Glomerular visceral epithelial cell (primary cell): Measurements from ENCODE around the gene CA5A.

Experiments
- DNase-seq: peaks from one replicate; pipeline ENCODE4 v3.0.0-alpha.2; 2016; ENCODE audit errors: extremely low spot score

The CA5A gene

DNA sequence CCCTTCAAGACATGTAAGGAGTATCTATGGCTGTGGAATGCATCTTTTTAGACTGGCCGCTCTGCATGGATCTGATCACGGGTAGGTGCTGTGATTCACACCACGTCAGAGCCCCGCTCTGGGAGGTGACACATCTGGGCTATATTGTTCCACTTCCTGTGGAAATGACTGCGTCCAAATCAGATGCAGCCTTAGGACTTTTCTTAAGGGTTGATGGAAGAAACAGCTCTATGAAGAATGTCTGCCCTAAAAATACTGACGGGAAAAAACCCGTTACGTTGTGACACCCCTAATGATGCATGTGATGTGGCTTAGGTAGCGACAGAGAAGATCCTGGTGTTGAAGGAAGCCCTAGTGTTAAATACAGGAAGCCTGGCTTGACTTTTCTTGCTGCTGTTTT is 27.1 kb upstream of the CA5A start:
- DNase-seq: peak; percentile 63

DNA sequence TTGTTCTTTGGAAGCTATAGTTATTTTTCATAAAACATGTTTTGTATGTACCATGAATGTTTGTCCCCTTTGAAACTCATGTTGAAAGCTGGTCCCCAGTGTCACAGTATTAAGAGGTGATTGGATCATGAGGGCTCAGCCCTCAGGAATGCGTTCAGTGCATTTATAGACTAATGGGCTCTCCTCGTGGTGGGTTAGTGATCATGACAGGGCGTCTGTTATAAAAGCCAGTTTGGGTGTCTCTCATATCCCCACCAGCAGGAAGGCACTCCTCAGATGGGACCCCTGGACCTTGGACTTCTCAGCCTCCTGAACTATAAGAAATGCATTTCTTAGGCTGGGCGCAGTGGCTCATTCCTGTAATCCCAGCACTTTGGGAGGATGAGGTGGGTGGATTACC is 25.3 kb upstream of the CA5A start:
- DNase-seq: no peak

DNA sequence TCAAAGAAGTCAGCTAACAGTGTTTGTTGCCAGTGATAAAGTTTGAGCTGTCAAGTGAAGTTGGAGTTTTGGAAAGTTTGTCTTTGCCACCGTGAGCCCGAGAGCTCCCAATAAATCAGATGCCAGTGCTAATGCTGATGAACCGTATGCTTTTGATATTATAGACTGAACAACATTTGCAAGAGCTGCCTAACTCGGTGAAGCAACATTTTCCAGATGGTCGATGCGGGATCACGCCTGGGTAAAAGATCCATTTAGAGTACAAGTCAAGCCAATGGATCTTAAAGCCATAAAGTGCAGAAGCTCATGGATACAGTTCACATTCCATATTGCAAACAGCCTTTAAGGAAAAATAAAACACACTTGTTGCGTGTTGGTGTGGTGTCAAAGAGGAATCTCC is 24.5 kb upstream of the CA5A start:
- no peak for DNase-seq

DNA sequence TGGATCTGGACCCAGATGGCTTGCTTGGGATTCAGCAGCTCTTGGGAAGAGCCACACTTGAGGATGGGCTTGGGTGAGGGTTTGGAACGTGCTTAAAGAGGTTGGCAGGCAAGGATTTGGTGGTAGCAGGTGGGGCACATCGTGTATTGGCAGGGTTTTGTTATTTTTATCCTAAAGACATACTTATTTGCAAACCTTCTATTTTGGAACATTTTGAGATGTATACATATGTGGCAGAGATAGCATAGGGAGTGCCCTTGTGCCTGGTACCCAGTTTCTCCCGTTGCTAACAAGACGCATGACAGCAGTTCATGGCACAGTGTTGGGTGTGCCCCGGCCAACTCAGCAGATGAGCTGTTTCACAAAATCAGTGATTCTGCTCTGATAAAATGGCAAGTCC is 24.0 kb upstream of the CA5A start:
- DNase-seq: no peak

DNA sequence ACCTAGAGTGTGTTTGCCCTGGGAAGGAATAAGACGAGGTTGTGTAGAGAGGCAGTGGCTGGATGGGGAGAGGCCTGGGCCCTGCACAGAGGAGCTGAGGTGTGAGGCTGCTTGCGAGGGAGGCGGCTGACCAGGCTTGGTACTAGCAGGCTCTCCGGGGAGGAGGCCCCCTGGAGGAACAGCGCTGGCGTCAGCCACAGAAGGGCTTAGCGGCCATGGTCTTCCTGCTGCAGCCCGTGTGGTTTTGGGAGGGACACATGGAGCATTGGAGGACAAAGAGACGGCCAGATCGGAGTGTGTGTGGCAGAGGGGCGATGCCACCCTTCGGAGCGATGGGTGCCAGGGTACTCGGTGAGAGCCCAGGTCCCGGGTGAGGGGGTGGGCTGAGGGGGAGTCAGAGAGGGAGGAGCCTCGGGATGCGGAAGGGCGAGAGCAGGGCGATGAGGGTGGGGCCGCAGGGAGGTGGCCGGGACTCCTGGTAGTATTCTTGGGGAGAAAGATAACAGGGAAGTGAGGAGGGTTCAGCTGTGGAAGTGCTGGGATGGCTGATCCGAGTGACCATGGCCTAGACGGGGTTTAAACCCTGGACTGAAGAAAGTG is 23.2 kb upstream of the CA5A start:
- DNase-seq: no peak

DNA sequence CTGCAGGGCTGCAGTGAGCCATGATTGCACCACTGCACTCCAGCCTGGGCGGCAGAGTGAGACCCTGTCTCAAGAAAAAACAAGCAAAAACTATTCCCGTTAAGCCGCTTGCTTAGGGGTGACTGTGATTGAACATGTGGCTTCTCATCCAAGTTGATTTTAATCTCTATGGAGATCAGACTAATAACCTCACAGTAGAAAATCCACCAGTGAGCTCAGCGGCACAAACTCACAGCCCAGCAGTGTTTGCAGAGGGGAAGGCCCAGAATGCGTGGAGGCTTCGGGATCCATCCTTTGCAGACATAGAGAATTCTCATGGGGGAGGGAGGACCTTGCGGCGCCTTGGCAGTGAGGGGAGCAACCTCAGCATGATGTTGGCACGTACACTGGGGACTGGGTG is 22.3 kb upstream of the CA5A start:
- DNase-seq: no peak

DNA sequence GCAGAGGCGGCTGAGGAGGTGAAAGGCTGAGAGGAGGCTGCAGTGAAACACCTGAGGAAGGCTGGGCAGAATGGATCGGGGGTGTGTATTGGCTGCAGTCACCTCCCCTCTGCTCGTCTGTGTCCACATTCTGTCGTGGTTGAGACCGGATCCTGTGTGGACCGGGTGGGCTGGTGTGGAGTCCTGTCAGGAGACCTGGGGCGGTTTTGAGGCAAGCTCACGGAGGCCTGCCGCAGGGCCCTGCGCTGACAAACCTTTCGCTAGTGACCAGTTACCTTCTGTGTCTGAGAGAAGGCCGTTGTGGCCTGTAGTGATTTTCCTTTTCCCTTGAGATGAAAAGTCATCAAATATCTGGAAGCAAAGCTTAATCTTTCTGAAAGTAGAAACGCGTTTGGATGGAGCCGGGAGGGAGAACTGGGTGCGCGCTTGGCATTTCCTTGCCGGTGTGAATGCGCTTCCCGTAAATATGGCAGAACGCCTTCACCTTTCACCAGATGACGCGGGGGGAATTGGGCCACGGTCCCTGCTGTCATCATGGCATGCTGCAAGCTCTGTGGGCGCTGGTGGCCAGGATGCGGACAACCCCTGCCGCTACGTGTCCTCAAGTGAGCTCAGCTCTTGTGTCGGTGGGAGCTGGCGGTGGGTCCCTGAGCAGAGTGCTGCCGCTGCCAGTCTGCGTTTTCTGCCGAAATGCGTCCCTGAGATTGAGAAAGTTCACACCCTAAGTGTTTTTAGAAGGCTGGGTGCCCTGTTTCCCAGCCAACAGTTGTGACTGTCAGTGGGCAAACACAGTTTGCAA is 21.2 kb upstream of the CA5A start:
- no peak for DNase-seq

DNA sequence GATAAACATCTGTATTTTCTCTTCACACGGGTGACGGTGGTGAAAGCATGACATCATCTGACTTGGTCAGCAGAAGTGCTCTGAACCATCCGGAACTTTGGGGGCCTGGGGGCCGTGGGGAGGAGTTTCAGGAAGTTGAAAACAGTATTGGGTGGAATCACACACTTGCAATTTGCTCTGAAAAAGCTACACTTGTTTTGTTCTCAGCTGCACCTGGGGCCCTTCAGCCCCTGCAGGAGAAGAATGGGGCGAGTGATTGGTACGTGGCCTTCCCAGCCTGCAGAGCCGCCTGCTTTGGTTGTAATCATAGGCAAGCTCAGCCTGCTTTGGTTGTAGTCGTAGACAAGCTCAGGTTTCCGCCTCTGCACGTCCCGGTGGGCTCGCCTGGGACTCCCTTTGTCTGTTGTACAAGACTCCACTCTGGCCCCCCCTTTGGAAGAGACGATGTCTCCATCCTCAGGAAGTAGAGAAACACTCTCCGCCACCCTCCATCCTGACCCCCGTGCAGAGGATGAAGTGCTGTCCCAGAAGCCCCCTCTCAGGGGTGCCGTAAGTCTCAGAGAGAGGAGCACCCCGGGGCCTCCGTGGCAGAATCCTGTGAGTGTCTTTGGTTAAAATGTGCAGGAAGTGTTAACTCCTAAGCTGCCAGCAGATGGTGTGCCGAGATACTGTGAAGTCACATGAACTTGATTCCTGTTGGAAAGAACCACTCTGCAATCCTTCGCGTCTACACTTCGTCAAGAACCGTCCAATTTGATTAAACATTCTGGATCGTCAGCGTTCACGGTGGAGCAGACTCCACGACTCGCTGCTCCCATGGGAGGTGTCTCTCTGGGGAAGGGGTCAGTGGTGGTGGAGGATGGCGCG is 20.3 kb upstream of the CA5A start:
- DNase-seq: peak; percentile 24

DNA sequence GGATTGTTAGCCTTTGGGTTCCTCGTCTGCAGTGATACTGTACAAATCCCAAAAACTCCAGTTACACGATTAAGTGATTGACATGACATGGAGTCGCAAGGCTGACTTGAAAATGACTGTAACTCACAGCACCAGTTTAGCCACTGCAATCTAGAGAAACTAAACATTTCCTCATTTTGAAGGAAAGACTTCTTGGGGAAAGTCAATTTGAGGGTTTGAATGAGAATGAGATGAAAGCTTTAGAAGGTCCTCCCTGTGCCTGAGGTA is 19.7 kb upstream of the CA5A start:
- no peak for DNase-seq

DNA sequence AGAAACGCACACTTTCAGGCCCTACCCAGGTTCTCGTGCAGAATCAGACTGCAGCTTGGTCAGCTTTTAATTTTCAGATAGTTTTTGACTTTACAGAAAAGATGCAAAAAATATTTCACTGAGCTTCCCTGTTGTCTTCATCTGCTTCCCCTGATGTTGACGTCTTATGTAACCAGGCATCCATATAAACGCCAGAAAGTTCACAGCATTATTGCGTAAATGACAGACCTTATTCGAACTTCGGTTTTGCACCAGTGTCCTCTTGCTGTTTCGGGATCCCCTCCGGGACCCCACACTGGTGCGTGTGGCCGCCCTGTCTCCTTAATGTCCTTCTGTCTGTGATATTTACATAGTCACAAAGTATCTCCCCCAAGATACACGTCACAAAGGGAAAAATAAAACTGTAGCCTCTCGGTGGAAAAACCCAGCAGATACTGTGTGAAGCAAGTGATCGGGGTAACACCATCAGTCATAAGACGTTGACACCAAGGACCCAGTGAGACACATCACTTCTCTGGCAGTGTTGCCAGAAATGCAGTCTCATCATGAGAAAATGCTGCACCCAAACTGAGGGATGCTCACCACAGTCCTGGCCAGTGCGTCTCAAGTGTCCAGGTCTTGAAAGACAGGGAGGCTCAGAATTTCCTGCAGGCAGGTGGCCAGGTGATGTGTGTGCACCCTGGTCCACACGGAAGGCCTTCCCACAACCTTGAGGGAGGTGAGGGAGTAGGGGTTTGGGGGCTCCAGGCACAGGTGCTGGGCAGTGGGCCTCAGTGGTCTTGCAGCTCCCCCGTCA is 19.2 kb upstream of the CA5A start:
- DNase-seq: no peak

DNA sequence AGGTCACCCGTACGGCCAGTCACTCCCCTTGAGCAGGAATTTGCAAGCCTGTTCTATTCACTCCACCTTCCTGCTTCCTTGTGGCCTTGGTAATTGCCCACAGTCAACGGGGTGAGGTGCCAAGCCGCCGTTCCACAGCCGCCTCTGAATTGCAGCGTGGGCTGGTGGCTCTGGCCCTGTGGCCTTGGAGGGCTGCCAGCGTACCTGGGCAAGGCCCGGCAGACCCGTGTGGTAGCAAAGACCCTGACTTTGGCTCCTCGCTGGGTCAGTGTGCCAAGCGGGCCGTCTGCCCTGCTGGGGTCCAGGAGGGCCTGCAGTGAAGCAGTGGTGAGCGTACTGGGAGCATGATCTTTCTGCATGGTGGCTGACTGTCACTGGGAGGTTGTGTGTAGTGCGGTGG is 18.5 kb upstream of the CA5A start:
- no peak for DNase-seq

DNA sequence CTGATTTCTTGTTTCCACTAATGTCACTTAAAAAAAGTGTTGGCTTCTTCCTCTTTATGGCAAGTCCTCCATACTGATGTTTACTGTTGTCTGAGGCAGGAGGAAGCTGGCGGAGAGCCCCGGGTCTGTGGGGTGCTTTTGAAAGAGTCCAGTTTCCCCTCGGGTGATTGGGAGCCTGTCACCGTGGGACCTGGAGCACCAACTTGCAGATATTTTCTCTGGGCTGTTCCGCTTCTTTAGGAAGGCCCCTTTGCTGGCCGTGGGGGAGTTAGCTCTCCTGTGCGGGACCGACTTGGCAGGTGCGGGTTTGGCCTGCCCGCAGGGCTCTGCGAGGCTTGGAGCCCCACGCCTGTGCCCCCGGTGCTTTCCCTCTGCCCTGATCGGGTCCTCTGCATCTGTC is 18.0 kb upstream of the CA5A start:
- no peak for DNase-seq

DNA sequence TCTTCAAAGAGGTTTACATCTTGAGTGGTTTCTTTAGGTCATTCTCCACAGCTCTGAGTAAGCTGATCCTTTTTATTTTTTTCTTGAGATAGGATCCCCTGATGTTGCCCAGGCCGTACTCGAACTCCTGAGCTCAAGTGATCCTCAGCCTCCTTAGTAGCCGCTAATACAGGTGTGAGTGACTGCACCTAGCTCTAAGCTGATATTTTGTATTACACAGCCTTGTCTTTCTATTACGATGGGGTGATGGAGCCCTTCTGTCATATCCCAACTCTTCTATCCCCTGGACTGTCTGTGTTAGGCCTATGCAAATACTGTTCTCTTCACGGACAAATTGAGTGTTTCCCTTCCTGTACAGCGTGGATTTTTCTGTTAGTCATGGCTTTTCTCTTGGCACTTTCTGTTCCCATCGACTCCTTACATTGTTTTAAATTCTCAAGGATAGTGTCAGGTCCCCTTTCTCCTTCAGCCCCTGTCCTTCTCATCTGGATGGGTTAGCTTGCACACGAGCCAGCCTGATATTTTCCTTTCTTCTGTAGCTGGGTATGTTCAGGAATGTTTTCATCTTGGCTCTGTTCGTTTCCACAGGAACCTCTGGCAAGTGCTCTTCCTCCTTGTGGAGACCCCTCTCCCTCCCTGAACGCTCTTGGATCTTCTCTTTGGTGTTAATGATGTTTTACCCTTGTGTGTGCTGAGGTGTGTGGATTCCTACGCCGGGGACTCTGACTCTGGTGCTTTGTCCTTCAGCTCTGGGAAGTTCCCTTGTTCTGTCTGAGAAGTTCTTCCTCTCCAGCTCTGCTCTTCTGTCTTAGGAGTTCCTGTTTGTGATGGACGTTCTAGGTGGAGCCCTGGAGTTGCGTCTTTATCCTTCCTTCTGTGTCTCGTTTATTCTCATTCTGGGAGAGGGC is 17.2 kb upstream of the CA5A start:
- no peak for DNase-seq

DNA sequence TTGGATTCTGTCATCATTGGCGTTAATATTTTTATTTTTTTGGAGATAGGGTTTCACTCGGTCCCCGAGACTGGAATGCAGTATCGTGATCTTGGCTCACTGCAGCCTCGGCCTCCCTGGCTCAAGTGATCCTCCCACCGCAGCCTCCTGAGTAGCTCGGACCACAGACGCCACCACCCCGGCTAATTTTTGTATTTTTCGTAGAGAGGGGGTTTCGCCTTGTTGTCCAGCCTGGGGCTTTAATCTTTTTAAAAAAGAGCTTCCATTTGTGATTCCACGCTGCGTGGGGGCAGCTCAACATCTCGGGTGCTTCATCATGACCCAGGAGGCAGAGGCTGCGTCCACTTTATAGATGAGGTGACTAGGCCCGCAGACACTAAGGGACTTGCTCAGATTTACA is 16.4 kb upstream of the CA5A start:
- no peak for DNase-seq

DNA sequence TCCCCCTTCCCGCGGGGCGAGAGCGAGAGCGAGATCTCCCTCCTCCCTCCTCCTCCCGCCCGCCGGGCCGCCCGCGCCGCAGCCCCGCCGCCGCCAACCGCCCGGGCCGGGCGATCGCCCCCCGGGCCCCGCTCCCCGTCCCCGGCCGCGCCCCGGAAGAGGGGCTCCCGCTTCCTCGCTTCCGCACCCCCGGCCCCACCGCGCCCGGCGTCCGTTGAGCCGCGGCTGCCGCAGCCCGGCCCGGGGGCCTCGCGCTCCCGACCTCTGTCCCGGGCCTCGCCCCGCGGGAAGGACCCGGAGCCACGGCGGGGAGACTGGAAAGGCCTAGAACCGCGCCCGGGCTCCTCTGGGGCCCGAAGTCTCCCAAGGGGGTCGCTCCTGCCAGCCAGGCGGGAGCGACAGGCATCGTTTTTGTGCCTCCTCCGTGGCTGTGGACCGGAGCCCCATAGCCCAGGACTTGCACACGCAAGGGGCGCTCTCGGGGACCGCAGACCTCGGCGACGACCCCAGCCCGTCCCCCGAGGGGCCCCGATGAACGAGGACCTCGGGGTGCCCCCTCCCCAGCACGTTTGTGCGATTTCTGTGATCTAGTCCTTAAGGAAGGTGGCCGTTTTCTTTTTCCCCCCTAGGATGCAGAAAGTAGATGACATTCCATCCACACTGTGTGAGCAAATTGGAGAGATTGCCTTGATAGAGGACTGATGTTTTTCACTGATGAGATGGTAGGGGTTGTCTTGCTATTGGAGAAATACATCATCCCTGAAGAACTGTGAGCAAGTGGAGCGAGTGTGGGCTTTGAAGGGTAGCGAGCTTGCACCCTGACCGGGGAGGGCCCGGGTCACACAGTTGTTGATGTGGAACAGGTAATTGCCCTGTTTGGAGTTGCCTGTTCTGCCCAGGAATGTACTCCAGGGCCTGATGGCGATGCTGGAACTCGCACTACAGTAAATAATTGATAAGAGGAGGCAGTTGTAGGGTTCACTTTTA is 15.5 kb upstream of the CA5A start:
- peak; percentile 22 for DNase-seq

DNA sequence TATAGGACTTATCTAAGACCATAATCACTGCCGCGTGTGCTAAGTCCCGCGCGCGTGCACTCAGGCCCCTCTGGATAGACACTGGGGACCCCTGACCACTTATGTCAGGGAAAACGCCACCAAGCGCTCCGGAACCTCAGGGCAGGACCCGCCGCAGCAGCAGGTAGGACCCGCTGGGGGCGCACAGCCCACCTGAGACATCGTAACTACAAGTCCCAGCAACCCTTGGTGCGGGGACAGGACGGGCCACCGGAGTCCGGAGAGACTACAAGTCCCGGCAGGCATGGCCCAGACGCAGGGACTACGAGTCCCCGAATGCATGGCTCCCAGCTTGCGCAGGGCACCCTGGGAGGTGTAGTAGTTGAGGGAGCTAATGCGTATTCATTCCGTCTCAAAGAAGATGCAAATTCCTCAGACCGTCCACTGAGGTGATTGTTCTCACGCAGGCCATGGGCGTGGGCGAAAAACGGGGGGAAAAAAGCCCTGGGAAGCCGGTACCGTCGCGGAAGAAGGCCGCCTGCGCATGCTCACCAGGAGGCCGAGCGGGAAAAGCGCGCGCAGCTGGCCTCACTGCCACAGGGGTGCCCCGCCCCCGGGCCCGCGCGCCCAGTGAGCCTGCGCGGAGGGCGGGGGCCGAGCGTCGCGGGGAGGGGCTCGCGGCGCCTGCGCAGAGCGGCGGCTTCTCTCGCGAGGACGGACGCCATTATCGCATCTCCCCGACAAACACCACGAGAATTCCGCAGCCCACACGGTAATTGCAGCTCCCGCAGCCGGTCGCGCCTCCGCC is 14.6 kb upstream of the CA5A start, which contains the start of gene BANP:
TSS of gene BANP (plus strand) at position 670 of the 787 bp plus-strand sequence. CDS start 23,682 bp downstream, outside the sequence.
- DNase-seq: peak; percentile 97

DNA sequence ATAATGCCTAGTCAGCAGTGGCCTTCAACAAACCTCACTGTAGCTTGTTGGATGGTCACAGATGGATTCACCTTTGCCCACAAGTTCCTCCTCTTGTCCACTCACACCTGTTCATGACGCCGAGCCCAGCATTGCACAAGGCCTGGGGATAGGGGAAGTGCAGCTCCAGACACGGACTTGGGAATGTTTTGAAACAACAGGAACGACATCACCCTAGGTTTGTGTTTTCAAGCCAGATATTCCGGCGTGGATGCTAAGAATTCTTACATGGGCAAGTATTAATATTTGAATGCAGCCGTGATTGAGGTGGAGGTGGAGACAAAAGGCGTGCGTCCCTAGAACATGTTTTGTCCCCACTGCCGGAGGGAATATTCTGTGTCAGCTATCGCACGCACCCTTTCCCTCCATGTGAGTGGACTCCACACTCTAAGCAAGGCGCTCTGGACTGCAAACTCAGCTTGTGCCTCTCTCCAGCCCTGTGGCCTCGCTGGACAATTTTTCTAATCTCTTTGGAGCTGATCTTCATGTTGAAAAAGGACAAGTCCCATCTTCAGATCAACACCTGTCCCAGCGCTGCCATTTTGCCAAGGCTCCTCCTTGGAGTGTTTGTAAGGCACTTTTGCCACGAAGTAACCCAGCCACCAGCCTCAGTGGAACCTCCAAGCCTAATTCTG is 12.9 kb upstream of the CA5A start:
- no peak for DNase-seq

DNA sequence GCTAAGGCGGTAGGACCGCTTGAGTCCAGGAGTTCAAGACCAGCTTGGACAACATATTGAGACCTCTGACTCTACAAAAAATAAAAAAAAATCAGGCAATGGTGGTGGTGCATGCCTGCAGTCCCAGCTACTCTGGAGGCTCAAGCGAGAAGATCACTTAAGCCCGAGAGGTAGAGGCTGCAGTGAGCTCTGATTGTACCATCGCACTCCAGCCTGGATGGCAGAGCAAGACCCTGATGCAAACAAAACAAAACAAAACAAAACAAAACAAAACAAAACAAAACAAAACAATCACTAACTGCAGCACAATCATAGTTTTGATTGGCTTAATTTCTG is 12.4 kb upstream of the CA5A start:
- DNase-seq: no peak

DNA sequence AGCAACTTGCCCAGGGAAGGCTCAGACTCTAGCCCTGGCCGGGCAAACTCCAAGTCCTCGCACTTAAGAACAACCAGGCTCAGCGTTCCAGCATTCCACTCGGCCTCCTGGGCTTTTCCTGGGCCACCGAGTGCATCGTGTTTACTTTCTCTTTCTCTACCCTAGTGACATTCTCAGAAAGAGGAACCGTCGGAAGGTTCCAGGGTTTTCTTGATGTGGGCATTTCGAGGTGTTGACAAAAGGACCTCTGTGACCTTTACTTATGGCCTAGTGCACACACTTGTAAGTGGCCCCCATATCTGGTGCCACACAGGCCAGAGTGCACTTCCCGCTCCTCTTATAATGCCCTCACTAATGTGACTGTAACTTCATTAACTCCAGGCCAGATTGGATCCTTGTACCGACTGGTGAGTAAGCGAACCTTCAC is 11.8 kb upstream of the CA5A start:
- DNase-seq: no peak
